GM18526 (cell line): Measurements from ENCODE around the gene KCNS1.

ENCODE experiments used
- POLR2A ChIP-seq: IDR thresholded peaks from 3 replicates; pipeline ENCODE4 v1.6.1; 2011; ENCODE audit not compliant: insufficient read length; ENCODE audit errors: extremely low read depth

Gene KCNS1

GRCh38 chr20:45113865-45114264 is 12.9 kb upstream of the KCNS1 start:
- TF ChIP-seq POLR2A: no peak

DNA sequence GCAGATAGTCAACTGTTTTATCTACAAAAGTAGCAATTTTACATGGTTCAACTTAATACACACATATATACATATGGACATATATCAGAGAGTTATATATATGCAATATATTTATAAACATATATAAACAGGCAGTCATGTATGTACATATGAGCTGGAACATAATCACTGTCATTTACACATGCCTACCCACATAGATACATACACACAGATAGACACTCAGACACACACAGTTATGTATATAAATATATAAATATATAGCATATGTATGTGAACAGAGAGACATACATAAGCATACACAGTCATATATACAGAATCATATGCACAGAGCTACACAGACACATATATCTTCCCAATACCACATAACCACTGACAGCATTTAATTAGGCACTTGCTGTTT is 11.8 kb upstream of the KCNS1 start:
- TF ChIP-seq POLR2A: no peak

GRCh38 chr20:45111799-45112471 is 11.0 kb upstream of the KCNS1 start:
- TF ChIP-seq POLR2A: no peak

GRCh38 chr20:45111285-45111684 is 10.4 kb upstream of the KCNS1 start:
- no peak for TF ChIP-seq POLR2A

DNA sequence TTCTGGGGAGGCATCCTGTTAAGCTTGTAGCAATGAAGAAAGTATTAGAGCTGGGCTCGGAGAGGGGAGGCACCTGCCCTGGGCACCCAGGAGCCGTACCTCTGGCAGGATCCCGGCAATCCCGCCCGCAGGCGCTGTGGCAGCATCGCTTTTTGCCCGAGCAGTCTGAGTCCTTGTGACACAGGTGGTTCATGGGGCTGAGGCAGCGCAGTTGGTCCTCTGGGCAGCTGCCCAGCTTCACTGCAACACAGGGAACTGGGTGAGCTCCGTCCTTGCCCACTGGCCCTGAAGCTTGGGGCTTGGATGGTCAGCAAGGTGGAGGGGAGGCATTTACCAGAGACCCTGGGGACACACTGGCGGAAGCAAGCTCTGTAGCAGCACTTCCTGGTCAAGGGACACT is 9.4 kb upstream of the KCNS1 start:
- TF ChIP-seq POLR2A: no peak

GRCh38 chr20:45109634-45110033 is 8.7 kb upstream of the KCNS1 start:
- TF ChIP-seq POLR2A: no peak

DNA sequence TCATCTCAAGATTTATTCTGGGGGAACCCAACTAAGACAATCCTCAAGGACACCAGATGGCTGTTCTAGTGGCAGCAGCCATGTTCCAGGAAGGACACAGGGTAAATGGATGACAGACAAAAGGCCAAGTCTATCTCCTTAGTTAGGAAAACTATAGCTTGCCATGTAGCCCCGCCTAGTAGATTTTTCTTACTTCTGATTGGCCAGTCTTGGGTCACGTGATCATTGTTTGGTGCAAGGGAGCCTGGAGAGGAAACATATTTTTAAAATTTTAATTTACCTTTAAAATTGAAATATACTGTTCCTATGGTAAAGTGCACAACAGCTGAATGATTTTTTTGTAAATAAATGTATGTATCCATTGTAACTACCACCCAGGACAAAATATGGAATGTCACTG is 4.4 kb upstream of the KCNS1 start:
- TF ChIP-seq POLR2A: no peak

DNA sequence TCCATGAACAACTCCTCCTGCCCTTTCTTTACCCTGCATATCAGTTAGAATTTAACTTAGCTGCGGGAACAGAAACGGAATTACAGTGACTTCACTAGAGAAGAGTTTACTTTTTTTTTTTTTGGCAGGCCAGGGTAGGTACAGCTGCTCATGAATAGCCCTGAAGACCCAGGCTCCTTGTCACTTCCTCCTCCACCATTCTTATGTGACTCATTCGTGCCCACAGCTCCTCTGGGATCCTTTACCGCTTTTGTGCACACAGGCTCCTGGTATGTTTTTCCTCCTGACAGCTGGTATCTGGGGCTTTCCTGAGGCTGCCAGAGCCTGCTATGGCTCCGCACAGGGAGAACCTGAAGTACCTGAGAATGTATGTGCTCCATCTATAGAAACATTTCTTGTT is 3.9 kb upstream of the KCNS1 start:
- no peak for TF ChIP-seq POLR2A

GRCh38 chr20:45103072-45103471 is 2.1 kb upstream of the KCNS1 start:
- no peak for TF ChIP-seq POLR2A

DNA sequence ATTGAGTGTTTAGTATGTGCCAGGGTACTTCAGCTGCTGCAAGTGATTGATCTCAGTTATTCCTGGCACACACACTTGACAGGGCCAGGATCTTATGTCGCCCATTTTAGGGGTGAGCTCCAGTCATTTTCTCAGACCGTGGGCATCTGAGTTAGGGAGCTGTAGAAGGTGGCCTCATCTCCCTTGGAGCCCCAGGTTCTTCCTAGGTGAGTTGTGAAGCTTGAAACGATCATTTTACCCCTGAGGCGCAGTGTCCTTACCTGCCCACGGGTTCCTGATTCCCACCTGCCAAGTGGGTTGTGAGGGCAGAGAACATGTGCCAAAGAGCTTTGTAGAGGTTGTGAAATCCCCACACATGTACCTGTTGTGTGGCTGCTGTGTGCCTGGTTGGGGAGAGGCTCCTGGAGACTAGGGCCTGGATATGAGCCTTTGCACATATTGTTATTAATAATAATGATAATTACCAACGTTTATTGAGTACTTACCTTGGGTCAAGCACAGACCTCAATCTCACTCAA is 465 bp upstream of the KCNS1 start:
- TF ChIP-seq POLR2A: no peak

DNA sequence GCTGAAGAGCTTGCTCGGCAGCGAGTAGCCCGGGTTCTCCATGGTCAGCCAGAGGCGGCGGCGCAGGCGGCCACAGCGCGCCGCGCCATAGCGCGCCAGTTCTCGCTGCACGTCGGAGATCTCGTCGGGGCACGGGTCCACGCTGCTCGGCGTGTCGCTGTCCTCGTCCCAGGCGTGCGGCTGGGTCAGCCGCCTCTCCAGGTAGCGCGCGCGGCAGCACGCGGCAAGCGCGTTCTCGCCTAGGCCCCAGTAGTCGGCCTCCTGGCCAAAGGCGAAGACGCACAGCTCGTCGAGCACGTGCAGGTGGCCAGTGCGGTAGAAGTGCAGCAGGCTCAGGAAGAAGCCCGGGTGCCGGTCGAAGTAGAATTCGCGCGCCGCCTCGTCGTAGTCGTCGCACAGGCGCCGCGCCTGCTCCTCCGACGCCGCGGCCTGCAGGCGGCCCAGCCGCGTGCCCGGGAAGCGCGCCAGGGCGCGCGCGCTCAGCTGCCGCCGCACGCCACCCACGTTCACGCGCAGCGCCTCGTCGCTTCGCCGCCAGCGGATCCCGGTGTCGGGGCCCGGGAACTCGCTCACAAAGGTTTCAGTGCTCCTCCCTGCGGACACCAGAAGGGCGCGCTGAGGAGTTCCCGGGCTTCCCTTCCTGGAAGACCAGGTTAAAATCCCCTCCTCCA is 2.7 kb downstream of the KCNS1 start:
- no peak for TF ChIP-seq POLR2A

- TF ChIP-seq POLR2A: no peak
Measured at GRCh38 chr20:45097485-45098102, 3.3 kb downstream of the KCNS1 start.

- TF ChIP-seq POLR2A: no peak
Measured at GRCh38 chr20:45096781-45097180, 4.1 kb downstream of the KCNS1 start.

DNA sequence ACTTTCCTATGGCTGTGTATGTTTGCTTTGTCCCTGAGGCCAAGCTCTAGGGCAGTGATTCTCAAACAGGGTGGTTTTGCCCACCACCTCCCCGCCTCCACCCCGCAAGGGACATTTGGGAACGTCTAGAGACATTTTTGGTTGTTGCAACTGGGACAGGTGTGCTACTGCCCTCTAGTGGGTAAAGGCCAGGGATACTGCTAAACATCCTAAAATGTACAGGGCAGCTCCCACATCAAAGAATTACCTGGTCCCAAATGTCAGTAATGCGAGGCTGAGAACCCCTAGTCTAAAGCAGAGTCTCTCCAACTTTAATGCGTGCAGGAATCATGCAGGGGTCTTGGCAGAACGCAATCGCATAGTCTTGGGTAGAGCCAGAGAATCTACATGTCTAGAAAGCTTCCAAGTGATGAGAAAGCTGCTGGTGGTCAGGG is 5.1 kb downstream of the KCNS1 start:
- TF ChIP-seq POLR2A: no peak

- no peak for TF ChIP-seq POLR2A
Measured at GRCh38 chr20:45094864-45095574, 5.9 kb downstream of the KCNS1 start.

GRCh38 chr20:45094201-45094600 is 6.7 kb downstream of the KCNS1 start:
- TF ChIP-seq POLR2A: no peak

DNA sequence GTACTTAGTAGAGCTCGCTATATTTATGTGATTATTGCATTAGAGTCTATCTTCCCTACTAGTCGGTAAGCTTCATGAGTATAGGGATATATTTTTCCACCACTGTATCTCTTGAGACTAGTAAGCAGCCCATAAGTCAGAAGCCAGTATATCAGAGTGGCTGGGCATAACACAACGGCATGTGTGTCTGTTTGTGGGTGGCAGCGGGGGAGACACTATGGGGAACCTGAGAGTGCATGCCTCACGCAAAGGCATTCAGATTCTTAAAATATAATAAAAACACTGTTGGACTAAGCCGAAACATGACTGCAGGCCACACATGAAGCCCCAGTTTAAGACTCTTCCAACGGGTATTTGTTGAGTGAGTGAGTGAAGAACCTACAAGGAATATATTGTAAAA is 8.0 kb downstream of the KCNS1 start:
- TF ChIP-seq POLR2A: no peak
